ENCODE measurements around the gene PLA2G1B. TPM values are rescaled to one million over a fixed set of nuclear protein-coding genes. Genes with fewer than 3 reads are reported as not detected.

The PLA2G1B gene
- total RNA-seq, 1 experiment from 2014 or later: not detected

DNA sequence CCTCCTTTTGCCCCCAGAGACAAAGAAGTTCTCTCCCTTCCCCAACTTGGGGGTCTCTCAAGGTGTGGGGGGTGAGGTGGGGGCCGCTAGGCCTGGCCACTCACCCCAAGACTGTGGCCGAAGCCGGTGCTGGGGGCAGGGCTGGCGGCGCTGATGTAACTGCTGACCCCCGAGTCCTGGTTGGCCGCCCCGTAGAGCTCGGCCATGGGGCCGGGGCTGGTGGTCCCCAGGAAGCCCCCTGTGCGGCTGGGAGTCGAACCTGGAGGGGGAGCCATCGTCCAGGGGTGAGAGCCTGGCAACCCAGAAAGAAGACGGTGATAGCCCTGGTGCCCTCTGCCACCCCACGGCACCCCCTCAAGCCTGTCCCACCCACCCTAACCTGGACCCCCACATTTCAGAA is 18.5 kb upstream of the PLA2G1B start:
- Histone ChIP-seq H3K4me1 (ENCODE audit: insufficient read depth, low read length, poor library complexity, severe bottlenecking) (no peaks in the 10 kb centered on the region), H3K27ac (ENCODE audit: low read depth, low read length, poor library complexity, severe bottlenecking) (no peak overlapping the region), H3K4me3 (ENCODE audit: low read depth, low read length, poor library complexity, severe bottlenecking) (no peak overlapping the region), H3K27me3 (replicated peaks; ENCODE audit: insufficient read depth, low read depth, low read length, poor library complexity) (no peaks in the 10 kb centered on the region), H3K9me3 (ENCODE audit: low read depth, low read length, poor library complexity, severe bottlenecking) (no peaks in the 10 kb centered on the region), H3K36me3 (ENCODE audit: insufficient read depth, low read length, poor library complexity, severe bottlenecking) (no peaks in the 10 kb centered on the region)
- ChIA-PET CTCF (interaction anchor here (0.7 to 0.9 kb wide), 4 partner anchors 20 to 85 kb away, joined by 4 to 10 read pairs (median 4); partner anchors contain the start of gene RNU4-1), POLR2A (ENCODE audit: low non-redundant PET) (no interaction called here)
- intact Hi-C loops (cut with micrococcal nuclease; ENCODE audit: unreplicated experiment): no loop called here
- DNase-seq (ENCODE audit: low spot score): no peak
- no TSS peak for BruUV-seq (replicated peaks)
- no peak for TF ChIP-seq EZH2 (IDR thresholded peaks at IDR 0.05; ENCODE audit: borderline replicate concordance, low read depth, low read length, poor library complexity, severe bottlenecking)
- TF ChIP-seq, protein P1, sequence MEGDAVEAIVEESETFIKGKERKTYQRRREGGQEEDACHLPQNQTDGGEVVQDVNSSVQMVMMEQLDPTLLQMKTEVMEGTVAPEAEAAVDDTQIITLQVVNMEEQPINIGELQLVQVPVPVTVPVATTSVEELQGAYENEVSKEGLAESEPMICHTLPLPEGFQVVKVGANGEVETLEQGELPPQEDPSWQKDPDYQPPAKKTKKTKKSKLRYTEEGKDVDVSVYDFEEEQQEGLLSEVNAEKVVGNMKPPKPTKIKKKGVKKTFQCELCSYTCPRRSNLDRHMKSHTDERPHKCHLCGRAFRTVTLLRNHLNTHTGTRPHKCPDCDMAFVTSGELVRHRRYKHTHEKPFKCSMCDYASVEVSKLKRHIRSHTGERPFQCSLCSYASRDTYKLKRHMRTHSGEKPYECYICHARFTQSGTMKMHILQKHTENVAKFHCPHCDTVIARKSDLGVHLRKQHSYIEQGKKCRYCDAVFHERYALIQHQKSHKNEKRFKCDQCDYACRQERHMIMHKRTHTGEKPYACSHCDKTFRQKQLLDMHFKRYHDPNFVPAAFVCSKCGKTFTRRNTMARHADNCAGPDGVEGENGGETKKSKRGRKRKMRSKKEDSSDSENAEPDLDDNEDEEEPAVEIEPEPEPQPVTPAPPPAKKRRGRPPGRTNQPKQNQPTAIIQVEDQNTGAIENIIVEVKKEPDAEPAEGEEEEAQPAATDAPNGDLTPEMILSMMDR (conservative IDR thresholded peaks at IDR 0.05; ENCODE audit: low read depth, low read length): no peak

DNA sequence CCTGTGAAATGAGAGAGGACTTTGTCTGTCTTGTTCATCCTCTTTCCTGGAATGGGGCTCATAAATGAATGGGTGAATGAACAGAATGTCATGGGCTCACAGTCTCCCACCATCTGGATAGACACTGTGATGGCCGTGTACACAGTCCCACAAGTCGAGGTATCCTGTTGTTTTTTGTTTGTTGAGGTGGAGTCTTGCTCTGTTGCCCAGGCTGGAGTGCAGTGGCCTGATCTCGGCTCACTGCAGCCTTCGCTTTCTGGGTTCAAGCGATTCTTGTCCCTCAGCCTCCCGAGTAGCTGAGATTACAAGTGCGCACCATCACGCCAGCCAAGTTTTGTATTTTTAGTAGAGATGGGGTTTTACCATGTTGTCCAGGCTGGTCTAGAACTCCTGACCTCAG is 16.1 kb upstream of the PLA2G1B start:
- CTCF ChIA-PET: no interaction called here
- no TSS peak for BruUV-seq (replicated peaks)
- Histone ChIP-seq H3K36me3 (ENCODE audit: insufficient read depth, low read length, poor library complexity, severe bottlenecking) (no peaks in the 10 kb centered on the region), H3K27ac (ENCODE audit: low read depth, low read length, poor library complexity, severe bottlenecking) (no peak overlapping the region), H3K4me1 (ENCODE audit: insufficient read depth, low read length, poor library complexity, severe bottlenecking) (no peaks in the 10 kb centered on the region), H3K27me3 (replicated peaks; ENCODE audit: insufficient read depth, low read depth, low read length, poor library complexity) (no peaks in the 10 kb centered on the region), H3K9me3 (ENCODE audit: low read depth, low read length, poor library complexity, severe bottlenecking) (no peaks in the 10 kb centered on the region), H3K4me3 (ENCODE audit: low read depth, low read length, poor library complexity, severe bottlenecking) (no peak overlapping the region)
- no peak for DNase-seq (ENCODE audit: low spot score)
- no peak for TF ChIP-seq EZH2 (IDR thresholded peaks at IDR 0.05; ENCODE audit: borderline replicate concordance, low read depth, low read length, poor library complexity, severe bottlenecking)
- TF ChIP-seq, protein P1 (conservative IDR thresholded peaks at IDR 0.05; ENCODE audit: low read depth, low read length): no peak
- POLR2A ChIA-PET (ENCODE audit: low non-redundant PET): interaction anchor here (0.7 kb wide), 1 partner anchor 308 kb away, joined by 3 read pairs; no protein-coding TSS in a partner anchor
- intact Hi-C loops (cut with micrococcal nuclease; ENCODE audit: unreplicated experiment): no loop called here

DNA sequence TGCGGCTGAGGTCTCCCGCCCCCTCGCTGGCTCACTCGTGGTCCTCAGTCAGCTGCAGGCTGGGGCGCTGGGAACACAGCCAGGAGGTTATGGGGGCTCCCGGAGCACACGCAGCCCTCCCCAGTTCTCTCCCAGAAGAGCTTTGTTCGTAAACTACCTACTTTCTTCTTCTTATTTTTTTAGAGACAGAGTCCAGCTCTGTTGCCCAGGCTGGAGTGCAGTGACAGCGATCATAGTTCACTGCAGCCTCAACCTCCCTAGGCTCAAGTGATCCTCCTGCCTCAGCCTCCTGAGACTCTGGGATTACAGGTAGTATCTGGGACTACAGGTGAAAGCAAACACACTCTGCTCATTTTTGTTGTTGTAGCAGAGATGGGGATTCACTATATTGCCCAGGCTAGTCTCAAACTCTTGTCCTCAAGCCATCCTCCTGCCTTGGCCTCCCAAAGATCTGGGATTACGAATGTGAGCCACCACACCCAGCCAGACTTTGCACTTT is 15.5 kb upstream of the PLA2G1B start:
- ChIA-PET CTCF (no interaction called here), POLR2A (ENCODE audit: low non-redundant PET) (no interaction called here)
- Histone ChIP-seq H3K4me1 (ENCODE audit: insufficient read depth, low read length, poor library complexity, severe bottlenecking) (no peaks in the 10 kb centered on the region), H3K4me3 (ENCODE audit: low read depth, low read length, poor library complexity, severe bottlenecking) (no peak overlapping the region), H3K36me3 (ENCODE audit: insufficient read depth, low read length, poor library complexity, severe bottlenecking) (no peaks in the 10 kb centered on the region), H3K27me3 (replicated peaks; ENCODE audit: insufficient read depth, low read depth, low read length, poor library complexity) (no peaks in the 10 kb centered on the region), H3K27ac (ENCODE audit: low read depth, low read length, poor library complexity, severe bottlenecking) (no peak overlapping the region), H3K9me3 (ENCODE audit: low read depth, low read length, poor library complexity, severe bottlenecking) (no peaks in the 10 kb centered on the region)
- no TSS peak for BruUV-seq (replicated peaks)
- TF ChIP-seq, protein P1 (conservative IDR thresholded peaks at IDR 0.05; ENCODE audit: low read depth, low read length): no peak
- no peak for TF ChIP-seq EZH2 (IDR thresholded peaks at IDR 0.05; ENCODE audit: borderline replicate concordance, low read depth, low read length, poor library complexity, severe bottlenecking)
- intact Hi-C loops (cut with micrococcal nuclease; ENCODE audit: unreplicated experiment): no loop called here
- DNase-seq (ENCODE audit: low spot score): no peak

Measured in A673 (cell line).